Loucy (cell line): ENCODE data around the gene CYGB.

ENCODE experiments used
- CTCF ChIP-seq: fragments of 200-600 bp; sonication (generic); conservative IDR thresholded peaks from 2 replicates; pipeline ENCODE4 v1.5.1; 2014; ENCODE audit warnings: mild to moderate bottlenecking, antibody characterized with exemption, low read length
- EZH2phosphoT487 ChIP-seq: fragments of 200-600 bp; IDR thresholded peaks from 2 replicates; pipeline ENCODE4 v1.6.1; 2018; ENCODE audit warnings: antibody characterized with exemption, mild to moderate bottlenecking, moderate library complexity, borderline replicate concordance

DNA sequence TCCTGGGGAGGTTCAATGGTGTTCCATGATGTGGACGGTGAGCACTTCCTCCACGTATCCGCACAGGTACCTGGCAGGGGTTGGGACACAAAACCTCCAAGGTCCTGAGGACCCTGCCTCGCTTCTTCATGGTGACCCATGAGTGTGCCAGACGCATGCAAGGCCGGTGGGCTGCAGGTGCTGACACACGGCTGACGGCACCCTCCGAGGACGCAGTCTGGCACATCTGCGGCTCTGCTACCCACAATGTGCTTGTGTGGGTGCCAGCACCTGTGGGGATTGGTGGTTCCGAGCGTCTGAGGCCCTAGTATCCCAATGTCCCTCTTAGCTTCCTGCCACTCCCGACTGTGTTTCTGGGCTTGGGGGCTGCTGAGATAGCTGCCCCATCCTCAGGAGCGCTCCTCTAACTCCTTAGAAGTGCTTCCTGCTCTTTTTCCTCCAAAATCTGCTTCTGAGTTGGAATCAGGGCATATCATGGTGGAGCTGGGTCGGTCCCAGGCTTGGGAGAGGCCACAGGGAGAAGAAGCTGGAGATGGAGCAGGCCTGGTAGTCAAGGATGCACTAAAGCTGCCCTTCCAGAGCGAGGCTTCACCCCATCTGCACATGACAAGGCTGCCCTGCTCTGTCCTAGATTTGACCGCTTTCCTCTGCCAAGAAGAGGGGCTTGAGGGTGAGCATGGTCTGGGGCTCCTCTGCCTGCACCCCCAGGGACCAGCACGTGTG, 1.6 kb downstream of the CYGB start:
- TF ChIP-seq EZH2phosphoT487 (no peak), CTCF (no peak)
